B cell (primary cell): Measurements from ENCODE around the gene POFUT1.

Experiments used
- CTCF ChIP-seq: fragments of 200-600 bp; IDR thresholded peaks from one replicate; pipeline ENCODE4 v1.8.0; 2022; ENCODE audit warnings: antibody characterized with exemption, mild to moderate bottlenecking
- EZH2 ChIP-seq: IDR thresholded peaks from 2 replicates; pipeline ENCODE4 v1.6.1; 2012; ENCODE audit warnings: borderline replicate concordance, low read depth, mild to moderate bottlenecking, moderate library complexity, low read length; ENCODE audit not compliant: insufficient read depth, poor library complexity, severe bottlenecking

- TF ChIP-seq EZH2 (no peak), CTCF (no peak)
These were observed 19.6 kb downstream of the POFUT1 start for GRCh38 chr20:32227306-32227705.
